Urinary bladder (tissue), 4 donors: ENCODE results near the gene MED10. TPM values are rescaled to one million over a fixed set of nuclear protein-coding genes. Genes with fewer than 3 reads are reported as not detected.

Experiments used
- DNase-seq: peaks from one replicate; pipeline ENCODE4 v3.0.0-alpha.2; 2015; ENCODE audit errors: extremely low spot score
- H3K27ac ChIP-seq: one replicate; pipeline ENCODE4 v1.5.1; 2013; ENCODE audit warnings: low read depth, mild to moderate bottlenecking, moderate library complexity
- H3K36me3 ChIP-seq: one replicate; pipeline ENCODE4 v1.6.1; 2013; ENCODE audit warnings: mild to moderate bottlenecking, moderate library complexity; ENCODE audit not compliant: insufficient read depth
- H3K4me1 ChIP-seq: one replicate; pipeline ENCODE4 v1.6.1; 2013; ENCODE audit warnings: mild to moderate bottlenecking, moderate library complexity; ENCODE audit not compliant: insufficient read depth
- H3K4me3 ChIP-seq: one replicate; pipeline ENCODE4 v1.5.1; 2013; ENCODE audit warnings: low read depth, low read length
- WGBS: extraction: QIAGEN DNeasy Blood & Tissue Kit; methylation state at CpG from one replicate; pipeline ENCODE4 v1.1.7; 2013; 5-methylcytosine and 5-hydroxymethylcytosine counted together
- polyA plus RNA-seq: library from polyadenylated mRNA; stranded (reverse); fragments of 200-250 nt; gene quantifications from one replicate; pipeline ENCODE4 v1.2.3, GENCODE V29; 2013
- total RNA-seq: library from RNA; depleted of rRNA; stranded (reverse); fragments of >200 nt; gene quantifications from one replicate; pipeline ENCODE4 v1.2.3, GENCODE V29; 2014
- donor health status: healthy with polysubstance abuse.
- donor health status: healthy.

The MED10 gene
- total and polyA plus RNA-seq, 2 donors = 15.1 to 44.7 TPM

DNA sequence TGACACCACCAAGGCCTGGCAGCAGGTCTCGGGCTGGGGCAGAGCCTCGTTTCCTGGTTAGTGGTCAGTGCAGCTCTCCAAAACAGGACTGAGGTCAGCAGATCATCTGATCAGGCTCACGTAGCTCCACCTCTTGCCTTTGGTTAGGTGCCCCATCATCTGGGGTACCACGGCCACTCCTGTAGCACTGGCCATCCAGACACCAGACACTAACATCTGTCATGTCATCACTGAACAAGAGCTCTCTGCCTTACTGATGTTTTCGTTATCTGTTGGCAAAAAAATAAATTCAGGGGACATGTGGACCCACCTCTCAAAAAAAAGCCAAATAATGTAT, 29.9 kb upstream of the MED10 start:
- no peak overlapping the region for H3K4me3 ChIP-seq
- no peak for DNase-seq
- no peaks in the 10 kb centered on the region for H3K36me3 ChIP-seq
- WGBS = 67% methylated on average over 5 of the region's 5 CpGs
- H3K27ac ChIP-seq = no peak overlapping the region
- H3K4me1 ChIP-seq = no peaks in the 10 kb centered on the region

DNA sequence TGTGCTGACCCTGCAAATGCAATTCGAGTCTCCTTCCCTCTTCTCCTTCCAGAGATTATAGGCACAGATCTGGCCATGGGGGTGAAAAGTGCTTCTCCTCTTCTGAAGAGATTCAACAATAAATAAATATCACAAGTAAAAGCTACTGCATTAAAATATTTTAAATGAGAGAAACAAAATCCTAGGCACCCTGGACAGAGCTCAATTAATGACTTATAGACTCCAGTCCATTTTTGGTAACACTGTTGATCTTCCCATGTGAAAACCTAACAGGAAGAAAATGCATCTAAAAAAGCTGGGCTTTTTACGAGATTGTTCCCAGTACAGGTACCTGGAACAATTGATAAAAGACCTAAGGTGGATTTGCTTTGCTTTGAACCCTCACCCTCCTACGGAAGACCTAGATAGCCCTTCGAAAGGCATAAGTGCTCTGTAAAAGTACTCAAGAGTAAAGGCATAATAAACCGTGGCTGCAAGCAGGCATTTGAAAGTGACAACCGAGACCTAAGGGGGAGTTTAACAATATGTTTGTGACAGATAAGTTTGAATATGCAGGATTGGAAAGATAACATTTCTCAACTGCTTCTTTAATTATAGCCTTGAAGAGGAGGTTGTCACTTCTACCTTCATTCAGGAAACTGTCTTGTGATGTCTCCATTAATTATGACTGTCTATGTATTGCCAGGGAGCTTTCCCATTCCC, 29.4 kb upstream of the MED10 start:
- Histone ChIP-seq H3K4me1 (no peaks in the 10 kb centered on the region), H3K36me3 (no peaks in the 10 kb centered on the region), H3K27ac (no peak overlapping the region), H3K4me3 (no peak overlapping the region)
- 51% methylated on average over 6 of the region's 6 CpGs for whole genome bisulfite sequencing
- DNase-seq = no peak

DNA sequence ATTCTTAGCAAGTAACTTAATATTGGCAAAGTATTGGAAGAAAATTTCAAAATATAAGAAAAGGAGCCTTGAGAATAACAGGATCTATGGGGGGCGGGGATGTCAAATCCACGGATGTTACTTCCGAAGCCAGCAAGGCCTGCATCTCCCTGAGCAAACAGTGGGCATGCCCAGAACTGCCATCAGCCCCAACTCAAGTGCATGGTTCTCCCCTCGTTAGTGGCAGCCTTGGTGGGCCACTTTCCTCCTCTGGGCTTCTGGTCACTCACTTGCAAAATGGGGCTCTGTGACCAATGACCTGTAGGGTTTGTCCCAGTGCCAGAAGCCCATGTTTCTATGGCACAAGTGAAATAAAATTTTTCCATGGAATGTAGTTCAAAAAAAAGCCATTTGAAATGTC, 27.2 kb upstream of the MED10 start:
- WGBS = 78% methylated on average over 4 of the region's 4 CpGs
- no peaks in the 10 kb centered on the region for H3K4me1 ChIP-seq
- no peaks in the 10 kb centered on the region for H3K36me3 ChIP-seq
- DNase-seq = no peak
- no peak overlapping the region for H3K4me3 ChIP-seq
- no peak overlapping the region for H3K27ac ChIP-seq

DNA sequence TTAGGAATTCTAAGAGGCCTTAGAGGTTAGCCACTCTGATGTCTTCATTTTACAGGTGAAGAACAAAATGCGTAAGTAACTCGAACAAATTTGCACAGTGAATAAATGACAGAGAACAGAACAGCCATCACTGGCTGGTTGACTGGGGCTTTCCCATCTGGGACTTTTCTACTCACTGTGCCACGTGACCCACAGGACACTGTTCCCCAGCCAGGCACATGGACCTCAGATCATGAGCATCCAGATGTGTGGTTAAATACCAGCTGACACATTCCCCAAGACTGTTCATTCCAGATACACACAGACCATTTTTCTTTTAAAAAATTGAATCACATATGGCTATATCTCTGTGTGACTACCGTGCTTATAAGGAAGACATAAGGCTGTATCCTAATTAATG, 25.8 kb upstream of the MED10 start:
- no peak for DNase-seq
- Histone ChIP-seq H3K27ac (no peak overlapping the region), H3K4me1 (no peaks in the 10 kb centered on the region), H3K4me3 (no peak overlapping the region), H3K36me3 (no peaks in the 10 kb centered on the region)
- WGBS = 89% methylated on average over 4 of the region's 4 CpGs

DNA sequence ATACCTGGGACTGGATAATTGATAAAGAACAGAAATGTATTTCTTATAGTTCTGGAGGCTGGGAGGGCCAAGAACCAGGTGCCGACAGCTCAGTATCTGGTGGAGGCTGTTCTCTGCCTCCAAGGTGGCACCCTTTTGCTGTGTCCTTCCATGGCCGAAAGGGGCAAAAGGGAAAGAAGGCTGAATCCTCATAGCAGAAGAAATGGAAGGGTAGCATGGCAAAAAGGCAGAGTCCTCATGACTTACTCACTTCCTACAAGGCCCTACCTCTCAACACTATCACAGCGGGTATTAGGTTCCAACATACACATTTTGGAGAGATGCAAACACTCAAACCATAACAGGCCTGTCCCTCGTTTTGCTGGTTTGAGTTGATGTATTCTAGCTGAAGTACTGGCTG, 25.1 kb upstream of the MED10 start:
- H3K4me3 ChIP-seq = no peak overlapping the region
- no peak overlapping the region for H3K27ac ChIP-seq
- H3K4me1 ChIP-seq = no peaks in the 10 kb centered on the region
- H3K36me3 ChIP-seq = no peaks in the 10 kb centered on the region
- 81% methylated on average over 4 of the region's 4 CpGs for WGBS
- DNase-seq = no peak

DNA sequence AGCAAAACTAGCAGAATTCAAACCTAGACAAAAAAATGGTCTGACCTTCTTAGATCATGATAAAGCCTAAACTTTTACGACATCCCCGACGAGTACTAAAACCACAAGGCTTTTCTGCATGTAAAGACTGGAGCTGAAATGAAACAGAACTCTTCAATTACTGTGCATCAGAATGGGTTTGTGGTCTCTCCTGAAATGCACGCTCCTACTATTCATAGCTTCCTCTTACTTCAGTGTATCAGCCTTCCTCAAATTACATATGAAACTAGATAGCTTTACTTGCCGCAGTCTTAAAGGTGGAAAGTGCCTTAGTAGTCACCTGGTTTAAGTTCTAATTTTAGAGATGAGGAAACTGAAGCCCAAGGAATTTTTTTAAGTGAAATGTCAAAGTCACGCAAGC, 24.6 kb upstream of the MED10 start:
- 32% methylated on average over 6 of the region's 6 CpGs for WGBS
- Histone ChIP-seq H3K4me1 (no peaks in the 10 kb centered on the region), H3K4me3 (no peak overlapping the region), H3K27ac (no peak overlapping the region), H3K36me3 (no peaks in the 10 kb centered on the region)
- DNase-seq = no peak

DNA sequence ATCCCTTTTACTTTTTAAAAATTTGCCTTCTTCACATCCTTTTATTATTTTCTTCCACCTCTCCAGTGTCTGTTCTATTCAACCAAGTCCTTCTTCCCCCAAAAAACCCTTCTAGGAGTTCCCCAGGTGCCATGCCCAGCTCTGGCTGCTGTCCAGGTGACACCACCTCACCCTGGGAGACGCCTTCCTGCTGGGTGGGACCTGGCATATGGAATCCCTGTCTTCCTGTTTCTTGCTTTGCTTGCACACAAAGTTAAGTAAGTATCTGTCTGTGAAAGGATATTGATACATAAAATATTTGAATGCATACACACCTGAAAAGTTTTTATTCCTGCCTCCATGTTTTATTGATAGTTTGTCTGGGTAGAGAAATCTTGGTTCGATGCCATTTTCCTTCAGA, 23.1 kb upstream of the MED10 start:
- 59% methylated on average over 2 of the region's 2 CpGs for WGBS
- Histone ChIP-seq H3K27ac (no peak overlapping the region), H3K4me3 (no peak overlapping the region), H3K4me1 (no peaks in the 10 kb centered on the region), H3K36me3 (no peaks in the 10 kb centered on the region)
- DNase-seq = no peak

DNA sequence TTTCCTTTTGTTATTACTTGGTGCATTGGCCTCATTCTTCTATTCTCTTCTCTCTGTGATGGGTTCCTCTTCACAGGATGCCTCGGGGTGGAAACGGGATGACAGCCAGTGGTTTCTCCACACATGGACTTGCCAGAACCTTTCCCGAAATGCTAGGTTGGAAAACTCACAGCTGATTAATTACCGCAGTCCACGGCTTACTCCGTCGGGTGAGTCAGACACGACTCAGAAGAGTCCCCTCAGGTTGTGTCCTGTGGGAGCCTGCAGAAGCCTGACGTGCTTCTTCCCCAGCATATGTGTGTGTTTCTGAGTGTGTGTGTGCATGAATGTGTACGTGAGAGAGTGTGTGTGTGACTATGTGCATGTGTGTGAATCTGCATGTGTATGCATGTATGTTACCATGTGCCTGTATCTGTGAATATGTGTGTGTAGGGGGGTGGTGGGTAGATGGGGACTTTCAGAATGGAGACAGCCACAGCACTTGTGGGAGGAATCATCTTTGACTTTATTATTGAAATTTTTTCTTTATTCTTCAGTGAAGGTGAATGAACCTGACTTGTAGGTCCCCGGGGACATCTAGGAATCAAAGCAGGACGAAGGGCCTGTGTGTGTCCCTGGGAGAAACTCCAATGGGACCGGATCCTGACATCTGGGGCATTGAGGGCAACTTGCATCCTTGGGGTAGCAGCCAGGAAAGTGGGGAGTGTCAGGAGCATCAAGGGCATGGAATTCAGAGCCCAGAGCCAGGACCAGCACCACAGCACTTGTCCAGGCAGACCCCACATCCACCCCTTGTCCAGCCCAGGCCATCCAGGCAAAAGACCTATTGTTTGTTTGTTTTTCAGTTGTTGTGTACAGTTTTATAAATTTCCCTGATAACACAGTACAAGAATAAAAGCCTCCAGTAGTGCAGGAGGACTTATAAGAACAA, 21.9 kb upstream of the MED10 start:
- no peaks in the 10 kb centered on the region for H3K4me1 ChIP-seq
- DNase-seq = no peak
- H3K4me3 ChIP-seq = no peak overlapping the region
- H3K36me3 ChIP-seq = no peaks in the 10 kb centered on the region
- WGBS = 73% methylated on average over 13 of the region's 13 CpGs
- no peak overlapping the region for H3K27ac ChIP-seq

DNA sequence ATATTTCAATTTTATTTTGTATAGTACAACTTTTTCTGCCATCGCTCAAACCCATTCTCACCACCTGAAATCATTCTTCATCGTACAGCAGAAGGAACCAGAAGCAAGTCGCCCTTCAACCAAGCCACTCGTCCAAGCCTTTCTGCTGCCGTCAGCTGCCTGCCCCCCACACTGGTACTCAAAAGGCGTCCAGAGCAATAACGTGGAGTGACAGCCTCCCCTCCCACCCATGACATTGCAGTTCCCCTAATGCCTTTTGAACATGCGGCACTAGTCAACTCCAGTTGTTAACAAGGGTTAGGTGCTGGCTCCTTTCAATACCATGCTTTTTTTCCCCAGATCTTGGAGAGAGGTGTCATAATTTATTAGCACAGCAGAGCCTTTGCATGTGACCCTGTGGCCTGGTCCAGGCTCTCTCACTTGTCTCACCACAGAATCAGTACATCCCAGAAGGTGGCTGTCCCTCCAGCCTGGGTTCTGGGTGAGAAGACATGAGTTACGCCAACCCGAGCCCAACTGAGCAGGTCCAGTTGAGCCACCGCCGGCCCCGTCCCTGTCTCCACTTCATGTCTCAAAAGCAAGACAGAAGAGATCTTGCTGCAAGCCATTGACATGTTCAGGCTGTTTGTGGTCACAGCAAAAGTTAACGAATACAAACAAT, 20.4 kb upstream of the MED10 start:
- 83% methylated on average over 14 of the region's 14 CpGs for WGBS

DNA sequence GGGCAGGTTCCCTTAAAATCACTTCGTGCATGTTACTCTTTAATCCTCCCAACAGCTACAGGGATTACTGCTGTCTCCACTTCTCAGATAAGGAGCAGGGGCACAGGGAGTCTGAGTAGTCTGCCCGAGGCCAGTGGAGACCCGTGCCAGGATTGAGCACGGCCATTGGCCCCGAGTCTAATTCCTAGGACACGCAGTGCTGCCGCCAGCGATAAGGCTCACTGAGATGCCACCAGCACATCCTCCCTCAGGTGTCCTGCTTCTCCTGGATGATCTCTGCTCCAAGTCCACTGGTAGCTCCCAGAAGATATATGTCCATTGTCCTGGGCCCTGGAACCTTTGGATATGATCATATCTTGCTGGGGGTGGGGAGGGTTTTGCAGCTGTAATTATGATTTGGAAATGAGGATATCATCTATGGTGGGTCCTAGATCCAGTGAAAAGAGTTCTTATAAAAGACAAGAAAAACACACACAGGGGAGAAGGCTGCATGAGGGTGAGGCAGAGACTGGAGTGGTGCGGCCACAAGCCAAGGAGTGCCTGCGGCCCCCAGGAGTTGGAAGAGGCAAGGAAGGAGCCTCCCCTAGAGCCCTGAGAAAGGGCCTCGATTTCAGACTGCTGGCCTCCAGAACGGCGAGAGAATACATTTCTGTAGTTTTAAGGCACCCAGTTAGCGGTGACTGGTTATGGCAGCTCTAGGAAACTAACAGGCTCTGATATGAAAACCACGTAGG, 19.4 kb upstream of the MED10 start:
- no peak overlapping the region for H3K27ac ChIP-seq

More for the DNA sequence above, 20.4 kb upstream of the MED10 start:
- Histone ChIP-seq H3K4me1 (no peaks in the 10 kb centered on the region), H3K36me3 (no peaks in the 10 kb centered on the region), H3K27ac (no peak overlapping the region), H3K4me3 (no peak overlapping the region)
- DNase-seq = no peak

DNA sequence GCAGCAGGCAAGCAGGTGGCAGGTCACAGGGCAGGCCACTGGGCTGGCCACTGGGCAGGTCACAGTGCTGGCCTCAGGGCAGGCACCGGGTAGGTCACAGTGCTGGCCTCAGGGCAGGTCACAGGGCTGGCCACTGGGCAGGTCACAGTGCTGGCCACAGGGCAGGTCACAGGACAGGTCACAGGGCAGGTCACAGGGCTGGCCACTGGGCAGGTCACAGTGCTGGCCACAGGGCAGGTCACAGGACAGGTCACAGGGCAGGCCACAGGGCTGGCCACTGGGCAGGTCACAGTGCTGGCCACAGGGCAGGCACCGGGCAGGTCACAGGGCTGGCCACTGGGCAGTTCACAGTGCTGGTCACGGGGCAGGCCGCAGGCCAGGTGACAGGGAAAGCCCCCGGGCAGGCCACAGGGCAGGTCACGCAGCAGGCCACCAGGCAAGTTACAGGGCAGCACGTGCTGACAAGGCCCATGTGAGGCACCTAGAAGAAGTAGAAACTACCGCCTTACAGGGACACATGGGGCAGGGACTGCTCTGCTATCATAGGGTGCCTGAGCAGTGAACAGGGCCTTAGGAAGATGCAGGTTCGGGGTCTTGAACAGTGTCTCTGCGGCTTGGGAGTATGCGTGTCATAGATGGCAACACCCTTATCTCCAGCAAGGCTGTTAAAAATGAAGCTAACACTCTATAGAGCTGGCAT, 18.6 kb upstream of the MED10 start:
- no peak for DNase-seq
- no peaks in the 10 kb centered on the region for H3K4me1 ChIP-seq
- H3K4me3 ChIP-seq = no peak overlapping the region
- no peaks in the 10 kb centered on the region for H3K36me3 ChIP-seq
- WGBS = 87% methylated on average over 11 of the region's 11 CpGs
- no peak overlapping the region for H3K27ac ChIP-seq

More for the DNA sequence above, 19.4 kb upstream of the MED10 start:
- DNase-seq = no peak
- no peaks in the 10 kb centered on the region for H3K36me3 ChIP-seq
- H3K4me3 ChIP-seq = no peak overlapping the region
- H3K4me1 ChIP-seq = no peaks in the 10 kb centered on the region
- 78% methylated on average over 15 of the region's 15 CpGs for WGBS

DNA sequence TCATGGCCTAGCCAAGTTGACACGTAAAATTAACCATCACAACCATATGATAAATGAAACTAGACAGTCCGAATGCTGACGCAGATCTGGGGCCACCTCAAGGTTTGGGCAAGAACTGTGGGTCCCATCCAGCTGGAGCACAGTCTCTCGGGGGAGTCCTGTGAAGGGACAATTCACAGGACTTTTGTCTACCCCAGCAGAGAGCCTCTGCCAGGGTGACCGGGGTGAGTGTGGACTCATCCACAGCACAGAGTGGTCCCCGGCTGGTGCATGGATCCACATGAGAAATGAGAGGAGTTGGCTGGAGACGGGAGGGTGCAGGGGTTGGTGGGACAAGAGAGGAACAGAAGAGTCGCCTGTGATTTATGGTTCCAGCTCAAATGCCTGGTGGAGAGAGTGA, 17.7 kb upstream of the MED10 start:
- Histone ChIP-seq H3K4me1 (no peaks in the 10 kb centered on the region), H3K36me3 (no peaks in the 10 kb centered on the region), H3K27ac (no peak overlapping the region), H3K4me3 (no peak overlapping the region)
- 88% methylated on average over 8 of the region's 8 CpGs for WGBS
- DNase-seq = no peak

DNA sequence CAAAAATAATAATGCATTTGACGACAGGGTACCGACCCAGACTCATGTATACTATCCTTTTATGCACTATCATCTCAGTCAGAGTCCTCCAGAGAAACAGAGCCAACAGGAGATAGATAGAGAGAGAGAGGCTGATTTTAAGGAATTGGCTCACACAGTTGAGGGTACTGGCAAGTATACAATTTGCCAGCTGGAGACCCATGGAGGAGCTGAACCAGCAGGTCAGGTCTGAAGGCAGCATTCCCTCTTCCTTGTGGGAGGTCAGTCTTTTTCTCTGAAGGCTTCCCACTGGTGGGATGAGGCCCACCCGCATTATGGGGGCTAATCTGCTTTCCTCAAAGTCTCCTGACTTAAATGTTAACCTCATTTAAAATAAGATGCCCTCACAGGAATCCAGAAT, 17.3 kb upstream of the MED10 start:
- no peak for DNase-seq
- Histone ChIP-seq H3K36me3 (no peaks in the 10 kb centered on the region), H3K4me1 (no peaks in the 10 kb centered on the region), H3K4me3 (no peak overlapping the region), H3K27ac (no peak overlapping the region)
- WGBS = 88% methylated on average over 3 of the region's 3 CpGs
